Tibial nerve (tissue), 4 donors: ENCODE results near the gene NPAS1. TPM values are rescaled to one million over a fixed set of nuclear protein-coding genes. Genes with fewer than 3 reads are reported as not detected.

Experiments
- DNase-seq, 2 donors: peaks; one replicate each; pipeline ENCODE4 v3.0.0-alpha.2; 2019; ENCODE audit warnings: low spot score in 2 of 2
- H3K27ac ChIP-seq, 4 donors: fragments of 200-600 bp; sonication (generic) in 3 of 4; one replicate each; pipeline ENCODE4 v1.5.1; 2017 to 2019; ENCODE audit warnings: mild to moderate bottlenecking in 1 of 4
- H3K27me3 ChIP-seq, 2 donors: fragments of 200-600 bp; sonication (generic) in 1 of 2; one replicate each; pipeline versions ENCODE4 v1.5.1 to v1.6.0; 2017 to 2019
- H3K36me3 ChIP-seq, 3 donors: fragments of 200-600 bp; sonication (generic); one replicate each; pipeline ENCODE4 v1.5.1; 2018 to 2019
- H3K4me1 ChIP-seq, 4 donors: fragments of 200-600 bp; sonication (generic) in 3 of 4; one replicate each; pipeline ENCODE4 v1.5.1; 2017 to 2019
- H3K4me3 ChIP-seq, 4 donors: fragments of 200-600 bp; sonication (generic) in 3 of 4; one replicate each; pipeline ENCODE4 v1.5.1; 2017 to 2019; ENCODE audit warnings: mild to moderate bottlenecking in 1 of 4, moderate library complexity in 1 of 4
- H3K9me3 ChIP-seq, 4 donors: fragments of 200-600 bp; sonication (generic) in 3 of 4; one replicate each; pipeline ENCODE4 v1.5.1; 2017 to 2019
- CTCF ChIP-seq, 5 experiments: fragments of 200-600 bp in 3 of 5; fragments of 450-650 bp in 2 of 5; sonication (generic) in 3 of 5; IDR thresholded peaks; one replicate each; pipeline ENCODE4 v1.5.1; 2016 to 2019; ENCODE audit warnings: antibody characterized with exemption in 5 of 5, mild to moderate bottlenecking in 3 of 5, moderate library complexity in 2 of 5
- EP300 ChIP-seq, 2 donors: sonication (generic); formaldehyde crosslinking; IDR thresholded peaks; one replicate each; pipeline ENCODE4 v1.6.1; 2017; ENCODE audit warnings: antibody characterized with exemption in 2 of 2, mild to moderate bottlenecking in 1 of 2
- POLR2A ChIP-seq, 2 donors: fragments of 450-650 bp; IDR thresholded peaks; one replicate each; pipeline ENCODE4 v1.6.1; 2017; ENCODE audit warnings: antibody characterized with exemption in 2 of 2, mild to moderate bottlenecking in 2 of 2, moderate library complexity in 2 of 2
- WGBS, 2 donors: methylation state at CpG; one replicate each; pipeline ENCODE4 v1.1.5; 2018; 5-methylcytosine and 5-hydroxymethylcytosine counted together
- total RNA-seq, 4 donors: library from RNA; depleted of rRNA; stranded (reverse); fragments of >200 nt; gene quantifications; one replicate each; pipeline ENCODE4 v1.1.0, GENCODE V29; 2016

NPAS1 gene
- total RNA-seq, 4 donors from 2014 or later: 0.39 to 0.42 TPM; not detected in 2

- WGBS, 2 donors: 36 to 38% methylated on average over 10 of the region's 12 CpGs
- TF ChIP-seq EP300 (IDR thresholded peaks at IDR 0.05) (no peak), CTCF (IDR thresholded peaks at IDR 0.05) (no peak), POLR2A (IDR thresholded peaks at IDR 0.05) (no peak)
- H3K9me3 ChIP-seq: no peaks in the 10 kb centered on the region
- no peaks in the 10 kb centered on the region for H3K36me3 ChIP-seq
- peaks cover 0 to 90% of the 10 kb centered on the region in 2 donors for H3K27me3 ChIP-seq
- no peak for DNase-seq
- peaks cover 0 to 13% (median 0%) of the 10 kb centered on the region in 4 donors for H3K4me1 ChIP-seq
- H3K4me3 ChIP-seq: no peak overlapping the region
- no peak overlapping the region for H3K27ac ChIP-seq
Measured at GRCh38 chr19:47027586-47028088, 8.0 kb downstream of the NPAS1 start.

DNA sequence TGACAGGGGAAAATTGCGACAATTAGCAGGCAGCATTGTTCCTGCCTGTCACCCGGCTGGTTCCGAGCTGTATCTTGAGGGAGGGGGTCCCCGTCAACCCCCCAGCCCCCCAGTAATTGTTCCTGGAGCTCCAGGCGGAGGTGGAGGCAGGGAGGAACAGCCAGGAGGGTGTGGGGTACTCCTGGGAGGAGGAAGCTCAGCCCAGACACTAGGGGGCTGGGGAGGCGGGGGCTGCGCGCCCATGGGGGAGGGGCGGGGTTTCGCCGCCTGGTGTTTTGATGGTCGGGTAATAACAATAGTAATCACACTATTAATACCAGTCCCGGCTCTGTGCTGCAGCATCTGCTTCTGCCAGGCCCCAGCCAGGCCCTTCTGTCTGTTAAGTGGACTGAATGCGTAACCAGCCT, 8.6 kb downstream of the NPAS1 start:
- H3K9me3 ChIP-seq: no peaks in the 10 kb centered on the region
- TF ChIP-seq POLR2A (IDR thresholded peaks at IDR 0.05) (no peak), EP300 (IDR thresholded peaks at IDR 0.05) (no peak), CTCF (IDR thresholded peaks at IDR 0.05) (no peak)
- H3K4me3 ChIP-seq: no peak overlapping the region
- no peak overlapping the region for H3K27ac ChIP-seq
- H3K36me3 ChIP-seq: no peaks in the 10 kb centered on the region
- DNase-seq: no peak
- 13 to 23% methylated on average over 9 to 13 of the region's 14 CpGs for WGBS, 2 donors
- H3K27me3 ChIP-seq: peaks cover 0 to 85% of the 10 kb centered on the region in 2 donors
- peaks cover 0 to 7% (median 0%) of the 10 kb centered on the region in 4 donors for H3K4me1 ChIP-seq

DNA sequence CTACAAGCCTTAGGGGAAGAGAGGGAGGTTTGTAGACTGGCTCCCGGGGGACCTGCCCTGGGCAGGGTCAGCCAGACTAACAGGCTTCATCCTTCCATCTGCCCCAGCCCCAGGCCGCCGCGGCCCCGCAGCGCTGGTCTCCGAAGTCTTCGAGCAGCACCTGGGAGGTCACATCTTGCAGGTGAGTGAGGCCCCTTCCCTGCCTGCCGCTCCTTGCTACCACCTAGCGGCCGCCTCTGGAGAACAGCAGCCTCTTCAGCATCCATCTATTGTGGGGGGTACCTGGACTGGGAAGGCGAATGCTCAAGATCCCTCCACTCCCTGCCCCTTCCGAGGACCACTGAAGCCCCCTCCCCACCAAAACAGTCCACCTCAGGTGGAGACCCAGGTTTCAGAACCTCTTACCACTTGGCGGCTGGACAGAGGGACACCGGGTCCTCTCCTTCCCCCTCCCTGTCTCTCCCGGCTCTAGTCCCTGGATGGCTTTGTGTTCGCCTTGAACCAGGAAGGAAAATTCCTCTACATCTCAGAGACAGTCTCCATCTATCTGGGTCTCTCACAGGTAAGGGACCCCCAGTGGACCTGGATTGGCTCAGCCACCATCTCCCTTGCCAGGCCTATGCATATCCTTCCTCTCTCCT, 12.7 kb downstream of the NPAS1 start:
- no peaks in the 10 kb centered on the region for H3K36me3 ChIP-seq
- 22 to 23% methylated on average over 13 to 14 of the region's 17 CpGs for WGBS, 2 donors
- H3K27me3 ChIP-seq: peaks cover 0 to 56% of the 10 kb centered on the region in 2 donors

DNA sequence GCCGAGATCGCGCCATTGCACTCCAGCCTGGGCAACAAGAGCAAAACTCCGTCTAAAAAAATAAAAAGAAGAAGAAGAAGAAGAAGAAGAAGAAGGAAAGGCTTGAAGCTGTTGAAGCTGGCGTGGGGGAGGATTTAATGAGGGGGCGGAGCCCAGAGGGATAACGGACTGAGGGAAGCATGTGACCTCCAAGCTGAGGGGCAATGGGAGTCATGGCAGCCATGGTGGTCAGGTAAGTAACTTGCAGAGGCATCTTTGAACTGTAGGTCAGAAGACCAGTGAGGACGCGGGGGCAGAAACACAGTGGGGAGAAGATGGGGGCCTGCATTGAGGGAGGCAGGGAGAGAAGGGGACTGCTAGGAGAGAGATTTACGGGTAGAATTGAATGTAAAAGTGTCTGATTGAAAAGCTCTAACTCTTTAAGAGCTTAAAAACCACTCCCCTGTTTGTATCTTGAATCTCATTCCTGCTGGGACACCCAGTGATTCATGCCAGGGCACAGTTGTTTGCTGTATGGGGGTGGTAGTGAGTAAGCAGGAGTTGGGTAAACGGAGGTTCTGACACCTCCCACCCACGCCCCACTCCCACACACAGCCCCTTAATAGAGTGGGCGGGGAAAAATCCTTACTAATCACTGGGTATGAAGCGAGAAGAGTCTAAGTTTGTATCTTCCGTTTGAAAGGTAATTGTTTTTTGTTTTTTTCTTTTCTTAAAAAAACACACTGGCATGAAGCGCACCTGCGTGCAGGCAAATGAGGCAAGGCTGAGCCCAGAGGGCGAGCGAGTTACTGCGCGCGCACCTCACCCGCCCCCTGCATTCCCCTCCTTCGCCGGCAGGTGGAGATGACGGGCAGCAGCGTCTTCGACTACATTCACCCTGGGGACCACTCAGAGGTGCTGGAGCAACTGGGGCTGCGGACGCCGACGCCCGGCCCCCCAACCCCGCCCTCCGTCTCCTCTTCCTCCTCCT, 15.8 kb downstream of the NPAS1 start:
- peak overlapping the region in 2 of 4 donors; percentile 34 to 36 for H3K27ac ChIP-seq
- TF ChIP-seq EP300 (IDR thresholded peaks at IDR 0.05) (peak in 1 of 2 donors; percentile 28), CTCF (IDR thresholded peaks at IDR 0.05) (peak; percentile 95 to 99 (median 98)), POLR2A (IDR thresholded peaks at IDR 0.05) (no peak)
- H3K4me1 ChIP-seq: peaks cover 0 to 20% (median 5%) of the 10 kb centered on the region in 4 donors
- peak; percentile 74 to 92 for DNase-seq
- 8 to 12% methylated on average over 29 to 35 of the region's 35 CpGs for WGBS, 2 donors
- peaks cover 0 to 27% of the 10 kb centered on the region in 2 donors for H3K27me3 ChIP-seq
- H3K36me3 ChIP-seq: no peaks in the 10 kb centered on the region
- no peaks in the 10 kb centered on the region for H3K9me3 ChIP-seq
- peak overlapping the region; percentile 18 to 49 (median 38) for H3K4me3 ChIP-seq

More for the DNA sequence above, 12.7 kb downstream of the NPAS1 start:
- Histone ChIP-seq H3K27ac (no peak overlapping the region), H3K9me3 (no peaks in the 10 kb centered on the region), H3K4me1 (peaks cover 0 to 23% (median 5%) of the 10 kb centered on the region in 4 donors), H3K4me3 (no peak overlapping the region)
- no peak for DNase-seq
- TF ChIP-seq POLR2A (IDR thresholded peaks at IDR 0.05) (no peak), CTCF (IDR thresholded peaks at IDR 0.05) (peak; percentile 68 to 83 (median 72)), EP300 (IDR thresholded peaks at IDR 0.05) (no peak)
